Measurements from ENCODE around the gene FAM13C. TPM values are rescaled to one million over a fixed set of nuclear protein-coding genes. Genes with fewer than 3 reads are reported as not detected.

The FAM13C gene
- total RNA-seq, 6 donors from 2014 or later = 4.1 to 15.7 (median 8.9) TPM

DNA sequence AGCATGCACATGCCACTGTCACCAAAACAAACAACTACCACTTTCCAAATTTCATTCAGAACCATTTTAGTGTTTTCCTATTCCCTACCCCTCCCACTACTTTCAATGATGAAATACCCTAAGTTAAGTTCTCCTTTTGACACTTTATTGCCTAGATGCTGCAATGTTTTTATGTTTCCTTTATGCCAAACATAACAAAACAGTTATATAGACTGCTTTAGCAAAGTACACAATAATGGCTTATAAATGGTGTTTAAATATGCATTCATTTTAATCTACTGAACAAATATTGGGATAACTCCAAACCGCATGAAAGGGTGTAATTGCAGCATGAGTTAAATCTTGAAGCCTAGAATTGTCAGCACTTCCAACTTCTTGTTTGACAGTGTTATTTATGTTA lies 116.7 kb downstream of the FAM13C start:
- no peak for TF ChIP-seq EP300 (IDR thresholded peaks at IDR 0.05)
- TF ChIP-seq POLR2A (IDR thresholded peaks at IDR 0.05) = no peak
- TF ChIP-seq, protein P1, sequence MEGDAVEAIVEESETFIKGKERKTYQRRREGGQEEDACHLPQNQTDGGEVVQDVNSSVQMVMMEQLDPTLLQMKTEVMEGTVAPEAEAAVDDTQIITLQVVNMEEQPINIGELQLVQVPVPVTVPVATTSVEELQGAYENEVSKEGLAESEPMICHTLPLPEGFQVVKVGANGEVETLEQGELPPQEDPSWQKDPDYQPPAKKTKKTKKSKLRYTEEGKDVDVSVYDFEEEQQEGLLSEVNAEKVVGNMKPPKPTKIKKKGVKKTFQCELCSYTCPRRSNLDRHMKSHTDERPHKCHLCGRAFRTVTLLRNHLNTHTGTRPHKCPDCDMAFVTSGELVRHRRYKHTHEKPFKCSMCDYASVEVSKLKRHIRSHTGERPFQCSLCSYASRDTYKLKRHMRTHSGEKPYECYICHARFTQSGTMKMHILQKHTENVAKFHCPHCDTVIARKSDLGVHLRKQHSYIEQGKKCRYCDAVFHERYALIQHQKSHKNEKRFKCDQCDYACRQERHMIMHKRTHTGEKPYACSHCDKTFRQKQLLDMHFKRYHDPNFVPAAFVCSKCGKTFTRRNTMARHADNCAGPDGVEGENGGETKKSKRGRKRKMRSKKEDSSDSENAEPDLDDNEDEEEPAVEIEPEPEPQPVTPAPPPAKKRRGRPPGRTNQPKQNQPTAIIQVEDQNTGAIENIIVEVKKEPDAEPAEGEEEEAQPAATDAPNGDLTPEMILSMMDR (IDR thresholded peaks at IDR 0.05) = no peak

DNA sequence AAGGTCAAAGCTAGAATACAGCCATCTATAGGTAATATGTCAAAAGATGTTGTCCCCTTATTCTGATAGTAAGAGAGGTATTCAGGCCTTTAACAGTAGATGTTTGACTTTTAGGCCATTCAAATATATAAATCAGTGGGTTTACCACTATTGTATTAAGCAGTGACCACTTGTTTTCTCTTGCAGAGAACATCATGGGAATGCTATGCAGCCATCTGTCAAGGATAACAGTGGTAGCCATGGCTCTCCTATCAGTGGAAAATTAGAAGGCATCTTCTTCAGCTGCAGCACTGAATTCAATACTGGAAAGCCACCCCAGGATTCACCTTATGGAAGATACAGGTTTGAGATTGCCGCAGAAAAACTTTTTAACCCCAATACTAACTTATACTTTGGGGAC lies 117.5 kb downstream of the FAM13C start:
- Histone ChIP-seq H3K4me1 (no peaks in the 10 kb centered on the region), H3K9me3 (no peaks in the 10 kb centered on the region), H3K4me3 (no peak overlapping the region), H3K27me3 (no peaks in the 10 kb centered on the region), H3K36me3 (no peaks in the 10 kb centered on the region), H3K27ac (no peak overlapping the region)
- no peak for TF ChIP-seq EP300 (IDR thresholded peaks at IDR 0.05)
- TF ChIP-seq POLR2A (IDR thresholded peaks at IDR 0.05) = no peak
- TF ChIP-seq, protein P1 (IDR thresholded peaks at IDR 0.05) = no peak
- no peak for TF ChIP-seq POLR2AphosphoS5 (IDR thresholded peaks at IDR 0.05)
- ATAC-seq (ENCODE audit: low FRiP score in 2 of 2) (no peak), DNase-seq (no peak)
- 92 to 95% methylated on average over 1 of the region's 1 CpG for WGBS, 2 donors

More for the DNA sequence above, 116.7 kb downstream of the FAM13C start:
- no peak overlapping the region for H3K27ac ChIP-seq
- no peaks in the 10 kb centered on the region for H3K9me3 ChIP-seq
- no peaks in the 10 kb centered on the region for H3K27me3 ChIP-seq
- H3K36me3 ChIP-seq = no peaks in the 10 kb centered on the region
- WGBS, 2 donors = 63 to 66% methylated on average over 1 of the region's 1 CpG
- H3K4me3 ChIP-seq = no peak overlapping the region
- ATAC-seq (ENCODE audit: low FRiP score in 2 of 2) (no peak), DNase-seq (no peak)
- H3K4me1 ChIP-seq = no peaks in the 10 kb centered on the region

DNA sequence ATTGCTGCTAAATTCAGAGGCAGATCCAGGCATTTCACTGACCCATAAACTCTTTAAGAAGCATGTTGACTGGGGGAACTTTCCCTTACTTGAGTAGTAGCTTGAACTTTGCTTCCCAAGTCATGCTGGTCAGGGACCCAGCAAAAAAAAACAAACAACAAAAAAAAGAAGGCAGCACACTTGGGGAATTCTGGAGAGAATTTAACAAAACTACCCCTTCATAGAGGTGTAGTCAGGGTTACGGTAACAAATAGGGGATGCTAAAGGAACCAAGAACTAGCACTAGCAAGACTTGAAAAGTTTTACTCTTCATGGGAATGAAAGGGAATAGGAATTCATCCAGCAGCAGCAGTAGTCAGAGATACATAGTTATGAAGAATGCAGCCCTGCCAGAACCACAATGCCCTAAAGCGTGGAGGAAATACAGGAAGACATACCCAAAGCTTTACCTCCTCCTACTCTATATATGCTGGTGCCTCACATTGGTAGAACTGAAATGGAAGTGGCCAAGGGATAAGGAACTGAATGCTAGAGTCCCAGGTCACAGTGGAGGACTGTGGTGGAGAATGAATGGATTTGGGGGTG lies 118.6 kb downstream of the FAM13C start:
- no peaks in the 10 kb centered on the region for H3K27me3 ChIP-seq
- H3K27ac ChIP-seq = no peak overlapping the region
- no peaks in the 10 kb centered on the region for H3K4me1 ChIP-seq
- no peaks in the 10 kb centered on the region for H3K36me3 ChIP-seq
- DNase-seq (no peak), ATAC-seq (ENCODE audit: low FRiP score in 2 of 2) (no peak)
- H3K9me3 ChIP-seq = no peaks in the 10 kb centered on the region
- WGBS, 2 donors = 95 to 96% methylated on average over 2 of the region's 2 CpGs
- H3K4me3 ChIP-seq = no peak overlapping the region
- TF ChIP-seq EP300 (IDR thresholded peaks at IDR 0.05) (no peak), POLR2A (IDR thresholded peaks at IDR 0.05) (no peak), POLR2AphosphoS5 (IDR thresholded peaks at IDR 0.05) (no peak)
- TF ChIP-seq, protein P1 (IDR thresholded peaks at IDR 0.05) = no peak

DNA sequence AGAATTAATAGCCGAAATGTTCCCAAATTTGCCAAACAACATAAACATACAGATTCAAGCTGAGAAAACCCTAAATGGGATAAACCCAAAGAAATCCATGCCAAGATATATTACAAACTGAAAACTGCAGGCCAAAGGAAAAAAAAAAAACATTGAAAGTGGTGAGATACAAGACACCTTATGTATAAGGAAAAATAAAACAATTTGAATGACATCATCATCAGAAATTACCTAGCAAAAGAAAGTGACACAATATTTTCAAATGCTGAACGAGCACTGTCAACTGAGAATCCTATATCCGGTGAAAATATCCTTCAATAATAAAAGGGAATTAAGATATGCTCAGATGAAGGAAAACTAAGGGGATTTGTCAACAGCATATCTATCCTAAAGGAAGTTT lies 119.4 kb downstream of the FAM13C start:
- Histone ChIP-seq H3K9me3 (no peaks in the 10 kb centered on the region), H3K27ac (no peak overlapping the region), H3K27me3 (no peaks in the 10 kb centered on the region), H3K4me1 (no peaks in the 10 kb centered on the region), H3K4me3 (no peak overlapping the region), H3K36me3 (no peaks in the 10 kb centered on the region)
- ATAC-seq (ENCODE audit: low FRiP score in 2 of 2) (no peak), DNase-seq (no peak)
- TF ChIP-seq, protein P1 (IDR thresholded peaks at IDR 0.05) = no peak
- 86 to 89% methylated on average over 3 of the region's 3 CpGs for WGBS, 2 donors

DNA sequence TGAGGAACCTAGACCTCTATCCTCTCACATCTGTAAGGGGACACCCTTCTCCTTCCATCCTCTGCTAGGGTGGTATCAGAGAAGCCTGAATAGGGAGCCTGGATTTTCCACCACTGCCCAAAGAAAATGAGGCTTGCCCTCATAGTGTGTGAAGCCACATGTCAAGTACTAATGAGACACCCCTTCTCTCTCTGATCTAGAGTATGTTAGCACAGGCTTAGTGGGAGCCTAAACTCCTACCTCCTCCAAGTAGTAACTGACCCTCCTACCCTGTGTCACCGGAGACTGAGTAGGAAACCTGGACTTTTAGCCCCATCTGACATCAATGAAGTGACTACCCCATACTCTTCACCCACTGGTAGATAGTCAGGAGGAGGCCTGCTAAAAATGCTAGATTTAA lies 120.3 kb downstream of the FAM13C start:
- H3K4me3 ChIP-seq = no peak overlapping the region
- H3K4me1 ChIP-seq = no peaks in the 10 kb centered on the region
- no peak for ATAC-seq (ENCODE audit: low FRiP score in 2 of 2)
- no peaks in the 10 kb centered on the region for H3K36me3 ChIP-seq
- H3K27me3 ChIP-seq = no peaks in the 10 kb centered on the region
- 88 to 100% methylated on average over 1 of the region's 1 CpG for WGBS, 2 donors
- no peaks in the 10 kb centered on the region for H3K9me3 ChIP-seq
- TF ChIP-seq POLR2AphosphoS5 (IDR thresholded peaks at IDR 0.05) = no peak
- TF ChIP-seq, protein P1 (IDR thresholded peaks at IDR 0.05) = no peak
- DNase-seq = no peak
- H3K27ac ChIP-seq = no peak overlapping the region
